ENCODE data around the gene CALN1. TPM values are rescaled to one million over a fixed set of nuclear protein-coding genes. Genes with fewer than 3 reads are reported as not detected.
"Not testable (repeated sequence)": the region's sequence is repeated elsewhere in the genome, so short reads cannot be mapped to it uniquely, and the experiment has no call there.

Gene CALN1
- total and polyA plus RNA-seq, 2 donors = 0.13 to 0.42 TPM

- 80% methylated on average over 5 of the region's 5 CpGs for WGBS
- no peaks in the 10 kb centered on the region for H3K4me1 ChIP-seq (ENCODE audit: insufficient read depth)
- H3K36me3 ChIP-seq (ENCODE audit: insufficient read depth) = no peaks in the 10 kb centered on the region
- DNase-seq (ENCODE audit: extremely low spot score) = no peak
- no peak overlapping the region for H3K27ac ChIP-seq (ENCODE audit: low read depth)
- H3K4me3 ChIP-seq (ENCODE audit: low read depth, low read length) = no peak overlapping the region
Measured at GRCh38 chr7:72213769-72214168, 198.4 kb downstream of the CALN1 start.

DNA sequence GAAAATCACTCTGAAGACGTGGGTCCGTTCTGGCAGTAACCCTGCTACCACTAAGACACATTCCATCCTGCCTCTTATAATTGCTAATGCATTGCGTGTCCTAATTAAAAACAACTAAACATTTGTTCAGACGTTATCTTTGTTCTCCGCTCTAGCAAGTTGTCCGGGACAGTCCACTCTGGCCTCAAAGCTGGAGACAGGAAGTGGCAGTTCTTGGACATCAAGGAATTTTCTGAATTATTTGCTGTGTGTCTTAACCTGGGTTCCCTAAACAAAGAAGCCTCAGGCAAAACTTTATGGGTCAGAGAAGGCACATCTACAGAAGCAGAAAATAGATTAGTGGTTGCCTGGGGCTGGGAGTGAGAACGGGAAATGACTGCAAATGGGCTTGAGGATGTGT lies 199.1 kb downstream of the CALN1 start:
- Histone ChIP-seq H3K27ac (ENCODE audit: low read depth) (no peak overlapping the region), H3K4me3 (ENCODE audit: low read depth, low read length) (no peak overlapping the region), H3K36me3 (ENCODE audit: insufficient read depth) (no peaks in the 10 kb centered on the region), H3K4me1 (ENCODE audit: insufficient read depth) (no peaks in the 10 kb centered on the region)
- WGBS = 73% methylated on average over 7 of the region's 7 CpGs
- no peak for DNase-seq (ENCODE audit: extremely low spot score)

- no peaks in the 10 kb centered on the region for H3K36me3 ChIP-seq (ENCODE audit: insufficient read depth)
- WGBS = 91% methylated on average over 3 of the region's 3 CpGs
- no peak overlapping the region for H3K4me3 ChIP-seq (ENCODE audit: low read depth, low read length)
- DNase-seq (ENCODE audit: extremely low spot score) = no peak
- H3K4me1 ChIP-seq (ENCODE audit: insufficient read depth) = no peaks in the 10 kb centered on the region
- H3K27ac ChIP-seq (ENCODE audit: low read depth) = no peak overlapping the region
Measured at GRCh38 chr7:72211175-72211574, 201.0 kb downstream of the CALN1 start.

- not testable (repeated sequence) for H3K4me3 ChIP-seq (ENCODE audit: low read depth, low read length); H3K27ac ChIP-seq (ENCODE audit: low read depth); H3K4me1 ChIP-seq (ENCODE audit: insufficient read depth); DNase-seq (ENCODE audit: extremely low spot score); H3K36me3 ChIP-seq (ENCODE audit: insufficient read depth)
Measured at GRCh38 chr7:72209006-72209405, 203.1 kb downstream of the CALN1 start.

DNA sequence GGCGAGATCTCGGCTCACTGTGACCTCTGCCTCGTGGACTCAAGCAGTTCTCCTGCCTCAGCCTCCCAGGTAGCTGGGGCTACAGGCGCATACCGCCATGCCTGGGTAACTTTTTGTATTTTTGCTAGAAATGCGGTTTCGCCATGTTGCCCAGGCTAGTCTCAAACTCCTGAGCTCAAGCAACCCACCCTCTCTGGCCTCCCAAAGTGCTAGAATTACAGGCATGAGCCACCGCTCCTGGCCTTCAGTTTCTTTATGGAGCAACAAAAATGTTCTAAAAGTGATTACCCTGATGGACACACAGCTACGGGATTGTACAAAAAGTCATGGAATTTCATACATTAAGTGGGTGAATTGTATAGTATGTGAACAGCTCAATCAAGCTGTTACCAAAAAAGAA lies 216.0 kb downstream of the CALN1 start:
- no peaks in the 10 kb centered on the region for H3K4me1 ChIP-seq (ENCODE audit: insufficient read depth)
- H3K27ac ChIP-seq (ENCODE audit: low read depth) = no peak overlapping the region
- no peaks in the 10 kb centered on the region for H3K36me3 ChIP-seq (ENCODE audit: insufficient read depth)
- no peak for DNase-seq (ENCODE audit: extremely low spot score)
- H3K4me3 ChIP-seq (ENCODE audit: low read depth, low read length) = no peak overlapping the region
- 92% methylated on average over 9 of the region's 9 CpGs for WGBS

DNA sequence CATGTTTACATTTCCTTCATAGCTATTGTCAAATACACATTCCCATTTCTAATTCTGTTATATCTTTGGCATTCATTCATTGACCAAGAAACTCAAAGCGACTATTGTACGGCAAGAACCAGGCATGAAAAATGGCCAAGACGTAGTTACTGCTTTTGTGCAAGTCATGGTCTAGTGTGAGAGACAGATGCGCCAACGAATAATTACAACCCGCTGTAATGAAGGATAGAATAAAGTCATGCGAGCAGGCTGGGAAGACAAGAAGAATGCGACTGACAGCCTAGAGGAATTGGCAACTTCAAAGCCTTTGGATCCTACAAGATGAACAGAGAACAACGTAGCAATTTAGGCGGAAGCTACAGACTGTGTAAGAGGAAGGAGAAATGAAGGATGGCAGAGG lies 221.2 kb downstream of the CALN1 start:
- no peaks in the 10 kb centered on the region for H3K4me1 ChIP-seq (ENCODE audit: insufficient read depth)
- no peaks in the 10 kb centered on the region for H3K36me3 ChIP-seq (ENCODE audit: insufficient read depth)
- H3K4me3 ChIP-seq (ENCODE audit: low read depth, low read length) = no peak overlapping the region
- no peak for DNase-seq (ENCODE audit: extremely low spot score)
- H3K27ac ChIP-seq (ENCODE audit: low read depth) = no peak overlapping the region
- WGBS = 86% methylated on average over 10 of the region's 10 CpGs

DNA sequence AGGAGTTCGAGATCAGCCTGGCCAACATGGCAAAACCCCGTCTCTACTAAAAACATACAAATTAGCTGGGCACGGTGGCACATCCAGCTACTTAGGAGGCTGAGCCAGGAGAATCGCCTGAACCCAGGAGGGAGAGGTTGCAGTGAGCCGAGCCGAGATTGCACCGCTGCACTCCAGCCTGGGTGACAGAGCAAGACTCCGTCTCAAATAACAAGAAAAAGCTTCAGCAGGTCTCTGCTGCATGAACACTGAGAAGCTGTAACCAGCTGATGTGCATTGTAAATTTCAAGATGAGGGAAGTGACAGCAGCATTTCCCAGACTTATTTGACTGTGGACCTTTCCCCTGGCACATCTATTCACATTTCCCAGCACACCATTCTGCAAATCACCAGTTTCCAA lies 222.0 kb downstream of the CALN1 start:
- Histone ChIP-seq H3K27ac (ENCODE audit: low read depth) (no peak overlapping the region), H3K36me3 (ENCODE audit: insufficient read depth) (no peaks in the 10 kb centered on the region), H3K4me3 (ENCODE audit: low read depth, low read length) (no peak overlapping the region), H3K4me1 (ENCODE audit: insufficient read depth) (no peaks in the 10 kb centered on the region)
- DNase-seq (ENCODE audit: extremely low spot score) = no peak
- 81% methylated on average over 8 of the region's 8 CpGs for WGBS

- H3K36me3 ChIP-seq (ENCODE audit: insufficient read depth) = no peaks in the 10 kb centered on the region
- H3K4me3 ChIP-seq (ENCODE audit: low read depth, low read length) = no peak overlapping the region
- no peaks in the 10 kb centered on the region for H3K4me1 ChIP-seq (ENCODE audit: insufficient read depth)
- H3K27ac ChIP-seq (ENCODE audit: low read depth) = no peak overlapping the region
- no peak for DNase-seq (ENCODE audit: extremely low spot score)
- WGBS = 81% methylated on average over 4 of the region's 4 CpGs
Measured at GRCh38 chr7:72187179-72187578, 225.0 kb downstream of the CALN1 start.

- Histone ChIP-seq H3K4me3 (ENCODE audit: low read depth, low read length) (no peak overlapping the region), H3K36me3 (ENCODE audit: insufficient read depth) (no peaks in the 10 kb centered on the region), H3K27ac (ENCODE audit: low read depth) (no peak overlapping the region), H3K4me1 (ENCODE audit: insufficient read depth) (no peaks in the 10 kb centered on the region)
- WGBS = 74% methylated on average over 9 of the region's 9 CpGs
- DNase-seq (ENCODE audit: extremely low spot score) = no peak
Measured at GRCh38 chr7:72183835-72184234, 228.3 kb downstream of the CALN1 start.

GRCh38 chr7:72182036-72182435 lies 230.1 kb downstream of the CALN1 start:
- Histone ChIP-seq H3K36me3 (ENCODE audit: insufficient read depth) (no peaks in the 10 kb centered on the region), H3K27ac (ENCODE audit: low read depth) (no peak overlapping the region), H3K4me3 (ENCODE audit: low read depth, low read length) (no peak overlapping the region), H3K4me1 (ENCODE audit: insufficient read depth) (no peaks in the 10 kb centered on the region)
- DNase-seq (ENCODE audit: extremely low spot score) = no peak
- 94% methylated on average over 4 of the region's 4 CpGs for WGBS

- Histone ChIP-seq H3K27ac (ENCODE audit: low read depth) (no peak overlapping the region), H3K4me3 (ENCODE audit: low read depth, low read length) (no peak overlapping the region), H3K4me1 (ENCODE audit: insufficient read depth) (no peaks in the 10 kb centered on the region), H3K36me3 (ENCODE audit: insufficient read depth) (no peaks in the 10 kb centered on the region)
- 90% methylated on average over 5 of the region's 5 CpGs for WGBS
- DNase-seq (ENCODE audit: extremely low spot score) = no peak
Measured at GRCh38 chr7:72176875-72177274, 235.3 kb downstream of the CALN1 start.

DNA sequence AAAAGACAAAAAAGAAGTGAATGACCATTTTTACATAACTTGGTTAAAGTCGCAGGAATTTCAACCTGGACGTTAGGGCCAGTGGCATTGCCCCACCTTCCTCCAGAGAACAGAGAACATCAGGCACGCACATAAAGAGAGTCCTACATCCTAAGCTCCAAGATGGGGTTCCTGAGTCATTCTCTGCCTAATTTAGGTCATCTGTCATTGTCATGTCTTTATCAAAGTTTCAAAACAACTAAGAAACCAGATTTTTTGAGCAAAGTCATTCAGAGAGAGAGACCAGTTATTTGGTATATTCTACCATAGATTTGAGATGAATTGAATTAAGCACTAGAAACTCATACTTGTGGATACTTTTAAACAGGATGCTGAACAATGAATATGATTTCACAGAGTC lies 241.7 kb downstream of the CALN1 start:
- WGBS = 81% methylated on average over 3 of the region's 3 CpGs
- Histone ChIP-seq H3K4me1 (ENCODE audit: insufficient read depth) (no peaks in the 10 kb centered on the region), H3K36me3 (ENCODE audit: insufficient read depth) (no peaks in the 10 kb centered on the region), H3K4me3 (ENCODE audit: low read depth, low read length) (no peak overlapping the region), H3K27ac (ENCODE audit: low read depth) (no peak overlapping the region)
- no peak for DNase-seq (ENCODE audit: extremely low spot score)

DNA sequence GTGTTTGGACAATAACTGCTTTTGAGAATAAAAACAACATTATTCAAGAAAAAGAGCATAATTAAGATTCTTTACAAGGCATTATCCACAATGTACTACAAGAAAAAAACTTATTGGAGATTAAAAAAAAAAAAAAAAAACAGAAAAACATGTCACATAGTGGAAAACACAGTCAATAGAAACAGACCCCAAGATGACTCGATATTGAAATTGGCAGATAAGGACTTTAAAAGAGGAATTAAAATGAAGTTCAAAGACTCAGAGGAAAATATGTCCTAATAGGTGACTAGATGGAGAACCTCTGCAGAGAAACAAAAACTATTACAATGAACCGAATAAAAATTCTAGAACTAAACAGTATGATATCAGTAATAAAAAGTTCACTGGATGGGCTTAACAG lies 248.9 kb downstream of the CALN1 start:
- no peak for DNase-seq (ENCODE audit: extremely low spot score)
- 84% methylated on average over 2 of the region's 2 CpGs for WGBS
- no peaks in the 10 kb centered on the region for H3K4me1 ChIP-seq (ENCODE audit: insufficient read depth)
- peaks cover 1% of the 10 kb centered on the region for H3K36me3 ChIP-seq (ENCODE audit: insufficient read depth)
- no peak overlapping the region for H3K4me3 ChIP-seq (ENCODE audit: low read depth, low read length)
- H3K27ac ChIP-seq (ENCODE audit: low read depth) = no peak overlapping the region

GRCh38 chr7:72161534-72161933 lies 250.6 kb downstream of the CALN1 start:
- no peak overlapping the region for H3K27ac ChIP-seq (ENCODE audit: low read depth)
- WGBS = 62% methylated on average over 6 of the region's 6 CpGs
- DNase-seq (ENCODE audit: extremely low spot score) = no peak
- H3K36me3 ChIP-seq (ENCODE audit: insufficient read depth) = peaks cover 1% of the 10 kb centered on the region
- H3K4me1 ChIP-seq (ENCODE audit: insufficient read depth) = no peaks in the 10 kb centered on the region
- no peak overlapping the region for H3K4me3 ChIP-seq (ENCODE audit: low read depth, low read length)

- 55% methylated on average over 4 of the region's 4 CpGs for WGBS
- H3K4me3 ChIP-seq (ENCODE audit: low read depth, low read length) = no peak overlapping the region
- no peaks in the 10 kb centered on the region for H3K36me3 ChIP-seq (ENCODE audit: insufficient read depth)
- DNase-seq (ENCODE audit: extremely low spot score) = no peak
- H3K4me1 ChIP-seq (ENCODE audit: insufficient read depth) = no peaks in the 10 kb centered on the region
- H3K27ac ChIP-seq (ENCODE audit: low read depth) = no peak overlapping the region
Measured at GRCh38 chr7:72159911-72160310, 252.2 kb downstream of the CALN1 start.
